GM21390 (cell line): ENCODE measurements around the gene REC8.
"Not testable (repeated sequence)": the region's sequence is repeated elsewhere in the genome, so short reads cannot be mapped to it uniquely, and the experiment has no call there.

Source experiments
- ATAC-seq: cut with Tn5 transposase; IDR thresholded peaks from one replicate; pipeline ENCODE4 v1.9.1; 2021; ENCODE audit not compliant: unreplicated experiment

REC8 gene

DNA sequence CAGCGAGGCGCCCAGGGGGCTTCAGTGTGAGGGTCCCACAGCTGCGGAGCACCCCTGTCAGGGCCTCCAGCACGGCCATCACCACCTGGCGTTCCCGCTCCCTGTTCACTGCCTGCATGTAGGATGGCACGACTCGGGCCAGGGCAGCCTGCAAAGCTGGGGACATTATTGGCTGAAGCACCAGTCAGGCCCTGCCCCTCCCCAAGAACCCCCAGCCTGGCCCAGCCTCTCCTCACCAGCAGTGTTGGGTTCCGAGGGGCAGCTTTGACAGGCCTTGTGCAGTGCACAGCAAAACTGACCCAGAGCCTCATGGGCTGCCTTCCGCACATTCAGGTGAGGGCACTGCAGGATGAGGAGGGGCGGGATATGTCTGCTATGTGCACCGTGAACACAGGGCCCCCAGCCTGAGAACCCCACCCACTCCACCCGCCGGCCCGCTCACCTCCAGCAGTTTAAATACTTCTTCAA is 11.2 kb downstream of the REC8 start:
- no peak for ATAC-seq

DNA sequence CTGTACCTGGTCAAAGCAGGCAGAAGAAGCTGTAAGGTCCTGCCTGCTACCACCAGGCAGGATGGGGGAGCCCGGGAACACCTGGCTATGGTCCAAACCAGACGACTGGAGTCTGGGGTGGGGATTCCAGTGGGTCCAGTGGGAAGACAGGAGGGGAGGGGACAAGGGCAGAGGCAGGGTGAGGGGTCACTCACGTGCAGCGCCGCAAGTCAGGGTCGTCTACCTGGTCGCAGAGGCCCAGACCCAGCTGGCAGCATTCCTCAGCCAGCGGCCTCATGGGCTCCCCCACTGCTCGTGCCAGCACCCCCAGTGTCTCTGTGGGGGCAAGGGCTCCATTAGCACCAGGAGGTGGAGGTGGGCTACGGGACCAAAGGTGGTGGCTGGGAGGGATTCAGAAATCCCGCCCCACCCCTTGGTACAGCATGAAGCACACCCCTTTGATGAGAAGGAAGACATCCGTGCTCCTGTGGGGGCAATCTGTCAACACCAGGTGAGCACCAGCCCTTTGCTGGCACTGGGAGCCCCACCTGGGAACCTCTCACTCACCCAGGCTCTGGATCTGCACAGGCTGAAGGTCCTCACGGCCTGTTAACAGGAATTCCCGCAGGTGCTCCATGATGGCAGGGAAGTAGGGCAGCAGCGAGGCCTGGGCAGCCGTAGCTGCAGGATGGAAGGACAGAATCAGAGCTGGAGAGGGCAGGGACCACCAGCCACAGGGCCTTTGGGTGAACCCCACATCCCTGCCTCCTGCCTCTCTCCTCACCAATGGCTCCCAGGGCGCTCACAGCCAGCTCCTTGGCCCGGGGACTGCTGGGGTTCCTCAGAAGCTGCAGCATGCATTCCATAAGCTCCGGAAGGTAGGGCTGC is 12.5 kb downstream of the REC8 start:
- no peak for ATAC-seq

DNA sequence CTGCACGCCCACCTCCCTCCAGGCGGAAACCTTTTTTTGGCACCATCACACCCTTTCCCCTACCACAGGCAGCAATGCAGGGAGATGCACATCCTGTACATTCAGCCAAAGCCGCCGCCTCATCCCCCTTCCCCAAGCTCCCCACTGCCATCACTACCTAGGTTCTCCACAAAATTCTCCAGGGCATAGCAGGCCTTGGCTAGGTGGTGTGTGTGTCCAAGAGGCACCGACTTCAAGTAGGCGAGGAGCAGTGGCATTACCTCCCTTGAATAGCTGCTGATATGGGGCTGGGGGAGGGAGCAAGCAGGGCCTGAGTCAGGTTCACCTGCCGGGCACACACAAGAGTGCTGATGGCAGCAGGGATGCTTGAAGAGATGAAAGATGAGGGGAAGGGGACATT is 13.1 kb downstream of the REC8 start:
- ATAC-seq, result no peak

DNA sequence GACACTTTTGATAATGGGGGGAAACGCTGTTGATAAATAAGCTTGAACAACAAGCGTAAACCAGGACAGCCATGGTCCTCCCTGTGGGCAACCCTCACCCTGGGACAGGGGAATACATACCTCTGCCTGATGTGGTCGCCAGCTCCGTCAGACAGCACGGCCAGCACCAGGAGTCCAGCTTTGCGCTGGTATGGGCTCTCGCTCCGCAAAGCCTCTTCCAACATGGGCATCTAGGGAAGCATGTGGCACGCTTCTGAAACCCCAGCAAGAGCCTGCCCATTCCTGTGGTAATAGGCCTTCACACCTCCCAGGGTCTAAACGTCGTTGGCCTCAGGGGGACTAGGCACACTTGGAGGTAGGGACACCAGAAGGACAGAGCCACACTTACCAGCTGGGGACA is 13.9 kb downstream of the REC8 start:
- no peak for ATAC-seq

DNA sequence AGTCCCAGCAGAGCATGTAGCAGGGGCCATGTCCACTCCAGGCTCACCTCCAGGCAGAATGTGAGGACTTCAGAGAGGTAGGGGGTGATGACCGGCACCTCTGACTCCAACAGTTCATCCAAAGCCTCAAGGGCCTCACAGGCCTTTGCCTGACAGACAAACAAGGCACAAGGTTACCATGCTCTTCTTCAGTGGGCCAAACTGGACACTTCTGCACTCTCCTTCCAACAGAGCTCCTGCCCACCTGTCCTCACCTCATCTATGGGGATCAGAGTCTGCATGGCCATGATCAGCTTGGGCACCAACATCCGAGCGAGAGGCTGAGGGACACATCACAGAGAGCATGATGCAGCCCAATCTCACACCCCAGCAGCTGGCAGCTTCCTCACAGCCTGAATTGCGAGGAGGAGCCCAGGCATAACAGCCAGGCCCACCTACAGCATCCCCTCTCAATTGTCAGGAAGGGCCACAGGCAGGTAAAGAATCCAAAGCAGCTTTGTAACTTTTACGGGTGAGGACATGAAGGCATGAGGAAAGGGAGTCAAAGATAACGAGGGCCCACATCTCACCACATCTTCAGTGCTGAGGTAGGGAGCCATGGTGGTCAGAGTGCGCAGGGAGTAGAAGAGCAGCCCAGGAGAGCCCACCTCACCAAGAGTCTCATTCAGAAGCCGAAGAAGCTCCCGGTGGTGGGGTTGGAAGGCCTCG is 15.1 kb downstream of the REC8 start:
- no peak for ATAC-seq

DNA sequence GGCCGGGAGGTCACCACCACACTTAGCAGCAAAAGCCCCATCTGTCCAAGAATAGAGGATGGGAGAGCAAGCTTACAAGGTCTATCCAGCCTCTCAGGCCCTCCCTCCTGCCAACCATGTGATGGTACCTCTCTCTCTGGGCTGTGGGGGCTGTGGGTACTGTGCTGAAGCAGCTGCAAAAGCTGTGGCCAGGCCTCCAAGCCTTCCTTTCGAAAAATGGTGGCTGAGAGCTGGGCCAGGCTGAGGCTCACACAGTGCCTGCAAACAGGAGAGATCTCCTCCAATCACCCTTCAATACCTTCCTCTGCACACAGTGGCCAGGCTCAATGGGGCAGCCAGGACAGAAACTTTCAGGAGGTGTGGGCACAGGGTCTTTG is 15.6 kb downstream of the REC8 start:
- no peak for ATAC-seq

DNA sequence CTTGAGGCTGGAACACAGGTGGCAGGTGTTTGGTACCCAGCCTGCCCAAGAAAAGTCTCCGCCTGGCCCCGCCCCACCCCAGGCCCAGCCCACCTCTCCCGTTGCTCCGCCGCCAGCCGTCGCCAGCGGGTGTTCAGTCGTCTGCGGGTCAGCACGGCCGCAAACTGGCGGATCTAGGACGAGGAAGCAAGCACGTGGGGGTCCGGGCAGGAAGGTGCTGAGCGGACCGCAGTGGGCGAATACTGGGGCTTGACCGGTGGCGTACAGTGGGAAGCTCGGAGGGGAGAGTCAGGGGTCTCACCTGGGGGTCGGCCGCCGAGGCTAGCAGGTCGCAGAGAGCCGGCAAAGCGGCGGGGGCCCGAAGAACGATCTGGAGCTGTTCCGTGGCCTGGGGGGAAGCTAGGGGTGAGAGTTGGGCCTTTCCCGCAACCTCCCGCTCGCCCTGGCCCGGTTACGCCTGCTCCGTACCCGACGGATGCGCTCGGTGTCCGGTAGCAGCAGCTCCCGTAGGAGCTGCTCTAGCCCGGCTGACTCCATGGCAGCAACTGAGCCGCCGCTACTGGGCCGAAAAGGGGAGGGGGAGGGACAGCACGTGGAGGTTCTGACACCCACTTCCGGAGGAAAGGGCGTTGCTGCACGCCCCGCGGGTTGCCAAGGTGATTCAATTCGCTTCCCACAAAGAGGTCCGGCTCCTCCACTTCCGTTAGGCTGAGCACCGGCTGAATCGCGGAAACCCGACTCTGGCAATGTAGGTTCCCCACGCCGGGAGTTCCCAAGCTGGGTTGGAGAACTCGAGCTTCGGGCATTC is 16.6 kb downstream of the REC8 start, which contains the start of gene IPO4:
IPO4 (minus strand) TSS at position 566 of the 808 bp plus-strand sequence; CDS start at position 537, 29 bp downstream.
- peak; percentile 78 for ATAC-seq

DNA sequence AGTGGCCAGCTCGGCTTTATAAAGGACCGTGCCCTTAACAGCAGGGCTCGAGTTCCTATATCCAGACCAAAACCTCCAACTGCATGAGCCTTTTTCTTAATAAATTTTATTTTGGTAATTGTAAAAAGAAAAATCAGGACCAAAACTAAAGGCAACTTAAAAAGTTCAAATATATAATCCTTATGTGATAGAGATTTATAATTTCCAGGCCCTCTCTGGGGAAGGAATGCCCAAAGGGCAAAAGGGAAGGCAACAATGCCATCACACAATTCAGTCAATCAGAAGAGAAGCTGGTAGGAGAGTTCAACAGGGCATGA is 17.1 kb downstream of the REC8 start:
- ATAC-seq, result no peak

DNA sequence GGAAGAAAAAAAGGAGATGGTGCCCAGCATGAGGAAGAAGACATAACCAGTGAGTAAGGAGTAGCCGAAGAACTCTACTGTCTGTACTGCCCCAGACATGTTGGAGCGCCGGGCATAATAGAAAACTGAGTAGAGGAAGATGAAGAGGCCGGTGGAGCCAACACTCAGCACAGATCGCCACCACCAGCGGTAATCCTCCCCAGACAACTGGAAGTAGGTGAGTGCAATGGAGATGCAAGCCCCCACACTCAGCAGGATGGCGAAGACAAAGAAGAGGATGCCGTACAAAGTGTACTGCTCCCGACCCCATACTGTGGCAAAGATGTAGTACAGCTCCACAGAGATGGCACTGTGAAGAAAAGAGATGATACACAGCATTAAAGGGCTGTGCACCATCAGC is 17.6 kb downstream of the REC8 start:
- ATAC-seq, result no peak

DNA sequence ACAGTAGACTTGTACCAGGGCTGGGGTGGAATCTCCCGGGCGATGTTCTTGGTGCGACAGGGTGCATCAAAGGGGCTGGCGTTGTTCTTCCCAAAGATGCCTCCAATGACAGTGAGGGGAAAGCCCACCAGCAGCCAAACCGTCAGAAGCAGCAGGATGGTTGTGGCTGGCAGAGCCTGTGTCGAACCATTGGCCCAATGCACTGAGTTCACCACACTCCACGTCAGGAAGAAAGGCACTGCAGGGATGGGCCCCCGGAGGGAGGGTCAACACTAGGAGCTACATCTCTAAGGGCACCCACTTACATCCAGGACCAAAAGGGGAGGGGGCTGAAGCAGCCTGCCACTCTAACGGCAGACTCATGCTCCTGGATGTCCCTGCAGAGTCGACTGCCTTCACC is 18.5 kb downstream of the REC8 start:
- ATAC-seq, result no peak

DNA sequence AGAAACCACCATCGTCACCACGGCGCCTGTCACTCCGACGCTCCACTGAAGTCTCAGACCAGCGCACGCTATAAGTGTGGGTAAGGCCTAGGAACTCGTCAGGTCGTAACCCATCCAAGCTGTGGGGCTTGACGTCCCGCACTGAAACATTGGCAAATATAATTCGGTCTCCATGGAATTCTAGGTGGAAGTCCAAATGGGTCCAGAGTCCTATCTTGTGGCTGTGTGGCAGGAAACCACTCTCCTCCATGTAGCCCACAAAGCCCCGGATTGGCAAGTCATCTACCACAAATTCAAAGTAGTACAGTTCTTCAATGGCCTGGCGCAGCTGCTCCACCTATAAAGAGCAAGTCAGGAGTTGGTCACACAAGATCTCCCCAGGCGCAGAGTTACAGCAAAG is 21.1 kb downstream of the REC8 start:
- no peak for ATAC-seq

DNA sequence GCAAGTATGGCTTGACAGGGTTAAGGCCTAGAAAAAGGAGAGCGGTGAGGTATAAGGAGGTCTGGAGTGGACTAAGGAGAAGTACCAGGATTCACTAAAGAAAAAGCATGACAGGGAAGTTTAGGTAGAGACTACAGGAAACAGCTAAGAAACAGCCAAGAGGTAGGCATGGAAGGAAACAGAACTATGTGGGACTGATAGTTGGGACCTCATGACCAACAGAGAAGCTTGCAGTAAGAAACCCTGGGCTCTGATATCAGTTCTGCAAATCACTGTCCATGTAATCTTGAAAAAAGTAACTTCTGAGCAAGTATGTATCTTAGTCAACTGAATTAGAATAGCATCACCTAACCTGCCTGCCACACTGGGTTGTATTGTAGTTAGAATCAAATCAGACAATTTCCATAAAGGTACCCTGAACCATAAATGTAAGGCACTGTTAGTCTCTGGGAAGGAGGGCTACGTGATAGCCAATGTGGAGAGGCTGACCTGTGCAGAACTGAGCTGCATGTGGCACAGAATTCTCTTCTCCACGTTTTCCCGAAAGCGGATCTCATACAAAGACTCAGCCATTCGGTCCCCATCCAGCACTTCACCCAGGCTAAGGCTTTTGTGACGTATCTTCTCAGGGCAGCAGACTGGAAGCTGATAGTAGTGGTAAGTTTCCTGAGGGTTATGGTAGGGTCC is 22.4 kb downstream of the REC8 start:
- no peak for ATAC-seq

DNA sequence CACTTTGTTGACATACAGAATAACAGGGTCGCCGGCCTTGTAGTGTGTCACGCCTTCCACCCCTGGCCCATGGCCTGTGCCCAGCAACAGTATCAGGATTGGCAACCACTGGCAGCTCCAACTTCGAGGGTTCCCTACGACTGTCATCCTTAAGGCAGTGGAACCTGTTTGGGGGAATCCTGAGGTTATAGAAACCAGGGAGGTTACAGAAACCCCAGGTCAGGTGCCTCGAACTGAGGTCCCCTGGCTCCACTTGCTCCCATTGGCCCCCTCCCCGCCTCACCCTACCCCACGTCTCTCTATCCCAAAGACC is 22.9 kb downstream of the REC8 start:
- no peak for ATAC-seq

DNA sequence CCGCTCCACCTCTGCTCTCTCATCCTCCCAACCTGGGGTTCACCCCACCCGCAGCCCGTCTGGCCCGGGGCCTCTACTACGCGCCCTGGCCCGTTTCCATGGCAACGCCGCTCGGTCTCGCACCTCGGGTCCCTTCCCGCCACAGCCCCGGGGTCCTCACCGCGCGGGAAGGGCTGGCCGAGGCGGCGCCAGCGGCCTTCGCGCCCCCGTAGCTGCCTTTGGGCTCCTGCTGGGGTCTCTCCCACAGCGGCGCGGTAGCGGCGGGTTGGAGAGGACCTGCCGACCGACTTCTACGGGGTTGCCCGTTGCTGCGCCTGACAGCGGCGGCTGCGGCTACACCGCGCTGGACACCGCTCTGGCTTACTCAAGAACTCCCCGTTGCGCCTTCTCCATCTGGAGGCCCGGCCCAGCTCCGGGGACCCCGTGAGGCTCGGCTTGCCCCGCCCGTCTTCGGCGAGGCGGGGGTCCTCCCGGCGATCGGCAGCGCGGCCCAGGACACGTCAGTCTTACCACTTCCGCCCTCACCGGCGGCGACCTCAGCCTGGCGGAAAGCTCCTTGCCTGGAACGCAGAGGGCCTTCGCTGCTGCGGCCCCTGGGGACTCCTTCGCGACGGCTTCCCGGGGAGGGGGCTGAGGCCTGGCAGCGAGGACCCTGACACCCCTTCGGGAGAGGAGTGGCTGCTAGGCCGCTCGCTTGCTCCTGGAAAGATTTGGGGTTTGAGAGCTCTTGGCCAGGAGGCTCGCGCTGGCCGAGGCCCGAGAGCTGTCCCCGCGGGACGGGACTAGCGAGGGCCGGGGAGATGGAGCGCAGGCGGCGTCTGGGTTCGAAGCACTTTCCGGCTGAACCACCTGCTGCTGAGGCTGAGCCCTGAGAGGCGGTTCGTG is 23.5 kb downstream of the REC8 start, which contains the start of gene TM9SF1:
TM9SF1 (minus strand) TSS at position 256 of the 885 bp plus-strand sequence. CDS start 422 bp downstream, outside the sequence.
- ATAC-seq, result peak; percentile 81

DNA sequence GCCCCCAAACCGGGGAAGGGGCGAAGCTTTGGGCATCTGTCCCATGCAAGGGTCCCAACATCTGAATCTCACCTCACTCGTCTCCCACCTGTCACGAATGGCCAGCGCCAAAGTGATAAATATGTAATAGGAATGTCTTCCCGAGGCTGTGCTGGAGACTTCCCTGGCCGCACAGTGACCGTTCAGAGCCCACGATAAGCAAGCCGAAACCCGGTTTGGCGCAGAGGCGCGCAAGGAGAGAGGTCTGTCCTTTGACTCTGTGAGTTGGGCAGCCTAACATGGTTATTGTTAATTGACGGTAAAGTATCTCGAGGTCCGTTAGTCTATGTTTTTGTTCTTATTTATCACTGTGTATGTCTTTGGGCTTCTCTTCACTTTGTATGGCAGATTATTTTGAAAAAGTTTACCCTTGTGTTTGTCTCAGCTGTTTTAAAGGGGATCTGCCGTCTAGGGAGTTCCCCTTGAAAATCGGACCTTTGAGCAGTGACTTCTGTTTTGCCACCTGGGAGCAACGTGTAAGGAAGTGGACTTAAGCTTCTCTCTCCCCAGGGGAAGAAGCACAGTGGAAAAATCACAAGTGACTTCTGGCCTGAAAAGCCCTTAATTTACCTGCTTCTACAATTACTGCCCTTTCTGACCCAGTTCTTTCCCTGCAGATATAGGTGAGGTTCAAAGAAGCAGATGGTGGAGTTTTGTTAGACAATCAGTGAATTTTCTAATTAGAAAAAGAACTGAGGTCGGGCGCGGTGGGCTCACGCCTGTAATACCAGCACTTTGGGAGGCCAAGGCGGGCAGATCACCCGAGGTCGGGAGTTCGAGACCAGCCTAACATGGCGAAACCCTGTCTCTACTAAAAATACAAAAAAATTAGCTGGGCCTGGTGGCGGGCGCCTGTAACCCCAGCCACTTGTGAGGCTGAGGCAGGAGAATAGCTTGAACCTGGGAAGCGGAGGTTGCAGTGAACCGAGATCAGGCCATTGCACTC is 24.5 kb downstream of the REC8 start:
- ATAC-seq, result peak; percentile 23

DNA sequence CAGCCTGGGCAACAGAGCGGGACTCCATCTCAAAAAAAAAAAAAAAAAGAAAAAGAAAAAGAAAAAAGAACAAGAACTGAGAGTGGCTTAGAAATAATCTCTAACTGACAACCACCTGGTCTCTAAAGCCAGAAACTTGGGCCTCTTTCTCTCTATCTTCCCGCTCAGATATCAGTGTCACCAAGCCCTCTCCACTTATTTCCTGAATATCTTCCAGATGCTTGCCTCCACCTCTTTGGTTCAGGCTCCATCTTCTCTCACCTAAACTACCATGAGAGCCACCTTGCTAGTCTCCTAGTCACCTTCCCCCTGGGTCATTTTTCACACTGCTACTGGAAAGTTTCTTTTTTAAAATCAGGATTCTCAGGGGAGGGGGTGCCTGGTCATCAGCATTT is 25.2 kb downstream of the REC8 start:
- ATAC-seq, result no peak

DNA sequence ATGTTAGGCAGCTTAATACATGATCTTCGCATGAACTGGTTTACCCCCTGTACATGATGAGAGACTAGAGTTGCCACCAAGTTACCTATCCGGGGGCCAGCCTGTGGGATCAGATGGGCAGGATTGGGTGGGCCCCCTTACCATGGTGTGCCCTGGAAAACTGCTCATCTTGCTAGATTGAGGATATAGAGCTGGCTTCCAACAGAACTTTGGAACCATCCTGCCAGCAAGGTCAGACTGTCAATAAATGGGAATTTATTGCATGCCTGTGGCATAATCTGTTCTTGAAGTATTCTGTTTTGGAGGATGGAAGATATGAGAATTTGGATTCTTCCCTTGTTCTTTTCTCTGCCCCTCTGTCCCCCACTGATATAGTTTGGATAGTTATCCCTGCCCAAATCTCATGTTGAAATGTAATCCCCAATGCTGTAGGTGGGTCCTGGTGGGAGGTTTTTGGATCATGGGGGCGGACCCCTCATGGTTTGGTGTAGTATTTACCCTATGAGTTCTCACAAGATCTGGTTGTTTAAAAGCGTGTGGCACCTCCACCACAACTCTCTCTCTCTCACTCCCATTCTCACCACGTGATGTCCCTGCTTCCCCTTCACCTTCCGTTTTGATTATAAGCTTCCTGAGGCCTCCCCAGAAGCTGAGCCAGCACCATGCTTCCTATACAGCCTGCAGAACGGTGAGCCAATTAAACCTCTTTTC is 27.1 kb downstream of the REC8 start:
- ATAC-seq, result no peak

DNA sequence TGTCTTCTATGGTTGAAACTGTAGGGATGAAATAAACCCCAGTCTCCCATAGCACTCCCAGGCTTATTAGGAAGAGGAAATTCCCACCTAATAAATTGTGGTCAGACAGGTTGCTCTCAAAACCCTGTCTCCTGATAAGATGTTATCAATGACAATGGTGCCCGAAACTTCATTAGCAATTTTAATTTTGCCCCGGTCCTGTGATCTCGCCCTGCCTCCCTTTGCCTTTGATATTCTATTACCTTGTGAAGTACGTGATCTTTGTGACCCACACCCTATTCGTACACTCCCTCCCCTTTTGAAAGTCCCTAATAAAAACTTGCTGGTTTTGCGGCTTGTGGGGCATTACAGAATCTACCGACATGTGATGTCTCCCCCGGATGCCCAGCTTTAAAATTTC is 30.7 kb downstream of the REC8 start:
- ATAC-seq, result not testable (repeated sequence)
